ENCODE results near the gene TFCP2L1.

TFCP2L1 gene

DNA sequence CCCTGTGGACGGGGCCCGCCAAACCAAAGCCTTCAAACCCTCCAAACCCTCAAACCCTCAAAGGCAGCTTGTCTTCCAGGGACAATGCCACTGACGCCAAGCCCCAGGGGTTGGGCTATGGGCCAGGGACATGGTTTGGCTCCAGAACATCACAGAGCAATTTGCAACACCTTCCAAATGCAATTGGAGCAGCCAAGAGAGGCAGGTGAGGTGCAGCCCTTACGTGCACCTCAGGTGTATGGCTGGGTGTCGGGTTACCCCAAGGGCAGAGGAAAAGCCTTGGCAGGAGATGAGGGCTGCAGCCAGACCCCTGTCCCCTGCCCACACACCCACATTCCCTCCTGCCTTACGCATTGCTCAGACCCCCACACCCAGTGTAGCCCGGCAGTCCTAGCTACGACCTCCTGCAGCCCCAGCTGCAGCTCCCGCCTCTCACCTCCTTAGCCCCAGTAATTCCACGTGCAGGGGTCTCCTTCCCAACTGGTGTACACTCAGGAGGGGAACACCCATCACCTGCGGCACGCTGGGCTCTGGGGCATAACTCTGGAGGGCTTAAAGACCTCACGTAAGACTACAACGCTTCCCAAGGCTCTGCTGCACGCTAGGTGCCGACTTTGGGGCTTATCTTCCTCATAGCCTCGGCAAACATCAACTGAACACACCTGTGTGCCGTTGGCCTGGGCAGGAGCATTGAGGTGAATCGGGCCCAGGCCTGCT, 88.7 kb downstream of the TFCP2L1 start:
- H3K36me3 ChIP-seq: no peaks in the 10 kb centered on the region
- DNase-seq: no peak
- no peak overlapping the region for H3K4me3 ChIP-seq (ENCODE audit: low read depth, low read length)
- H3K27ac ChIP-seq: no peak overlapping the region
- no peaks in the 10 kb centered on the region for H3K9me3 ChIP-seq (ENCODE audit: severe bottlenecking)
- TF ChIP-seq, protein P1, sequence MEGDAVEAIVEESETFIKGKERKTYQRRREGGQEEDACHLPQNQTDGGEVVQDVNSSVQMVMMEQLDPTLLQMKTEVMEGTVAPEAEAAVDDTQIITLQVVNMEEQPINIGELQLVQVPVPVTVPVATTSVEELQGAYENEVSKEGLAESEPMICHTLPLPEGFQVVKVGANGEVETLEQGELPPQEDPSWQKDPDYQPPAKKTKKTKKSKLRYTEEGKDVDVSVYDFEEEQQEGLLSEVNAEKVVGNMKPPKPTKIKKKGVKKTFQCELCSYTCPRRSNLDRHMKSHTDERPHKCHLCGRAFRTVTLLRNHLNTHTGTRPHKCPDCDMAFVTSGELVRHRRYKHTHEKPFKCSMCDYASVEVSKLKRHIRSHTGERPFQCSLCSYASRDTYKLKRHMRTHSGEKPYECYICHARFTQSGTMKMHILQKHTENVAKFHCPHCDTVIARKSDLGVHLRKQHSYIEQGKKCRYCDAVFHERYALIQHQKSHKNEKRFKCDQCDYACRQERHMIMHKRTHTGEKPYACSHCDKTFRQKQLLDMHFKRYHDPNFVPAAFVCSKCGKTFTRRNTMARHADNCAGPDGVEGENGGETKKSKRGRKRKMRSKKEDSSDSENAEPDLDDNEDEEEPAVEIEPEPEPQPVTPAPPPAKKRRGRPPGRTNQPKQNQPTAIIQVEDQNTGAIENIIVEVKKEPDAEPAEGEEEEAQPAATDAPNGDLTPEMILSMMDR (IDR thresholded peaks at IDR 0.05; ENCODE audit: low read depth, low read length): no peak
- no peaks in the 10 kb centered on the region for H3K27me3 ChIP-seq (ENCODE audit: insufficient read depth, low read depth, severe bottlenecking)

DNA sequence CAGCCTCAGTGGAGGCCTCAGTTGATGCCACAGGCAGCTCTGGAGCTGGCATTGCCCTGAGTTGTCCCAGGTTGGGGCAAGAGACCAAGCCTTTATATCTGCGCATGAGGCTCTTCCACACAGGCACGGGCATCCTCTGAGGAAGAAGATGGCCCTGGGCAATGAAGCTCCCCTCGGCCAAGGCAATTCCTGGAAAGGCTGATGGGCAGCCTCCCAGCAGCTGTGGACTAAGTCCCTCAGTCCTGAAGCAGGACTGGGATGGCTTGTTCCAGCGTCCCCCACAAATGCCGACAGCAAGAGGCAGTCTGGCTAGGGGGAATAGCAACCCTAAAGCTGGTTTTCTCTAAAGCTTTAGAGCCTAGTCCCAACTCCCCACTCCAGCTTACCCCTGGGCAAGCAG, 90.0 kb downstream of the TFCP2L1 start:
- no peak for DNase-seq

DNA sequence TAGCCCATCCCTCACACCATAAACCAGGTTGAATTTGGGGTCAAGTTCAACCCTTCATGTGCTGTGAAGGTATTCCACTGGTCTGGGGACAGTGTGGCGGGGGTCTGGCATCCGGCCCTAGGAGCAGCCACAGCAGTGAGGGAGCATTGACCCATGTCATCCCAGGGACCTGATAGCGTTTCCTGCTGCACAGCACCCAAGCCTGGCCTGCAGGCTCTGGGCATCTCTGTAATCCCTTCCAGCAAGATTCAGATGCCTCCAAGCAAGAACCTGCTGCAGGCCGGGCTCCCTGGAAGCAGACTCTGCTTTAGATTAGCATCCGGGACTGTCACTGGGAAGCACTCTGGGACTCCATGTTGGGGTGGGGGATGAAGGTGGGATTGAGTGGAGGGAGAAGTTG, 90.4 kb downstream of the TFCP2L1 start:
- no peak overlapping the region for H3K27ac ChIP-seq

More for the DNA sequence above, 90.0 kb downstream of the TFCP2L1 start:
- TF ChIP-seq, protein P1 (IDR thresholded peaks at IDR 0.05; ENCODE audit: low read depth, low read length): no peak
- no peak overlapping the region for H3K27ac ChIP-seq
- no peaks in the 10 kb centered on the region for H3K27me3 ChIP-seq (ENCODE audit: insufficient read depth, low read depth, severe bottlenecking)
- no peak overlapping the region for H3K4me3 ChIP-seq (ENCODE audit: low read depth, low read length)
- H3K36me3 ChIP-seq: no peaks in the 10 kb centered on the region
- no peaks in the 10 kb centered on the region for H3K9me3 ChIP-seq (ENCODE audit: severe bottlenecking)

DNA sequence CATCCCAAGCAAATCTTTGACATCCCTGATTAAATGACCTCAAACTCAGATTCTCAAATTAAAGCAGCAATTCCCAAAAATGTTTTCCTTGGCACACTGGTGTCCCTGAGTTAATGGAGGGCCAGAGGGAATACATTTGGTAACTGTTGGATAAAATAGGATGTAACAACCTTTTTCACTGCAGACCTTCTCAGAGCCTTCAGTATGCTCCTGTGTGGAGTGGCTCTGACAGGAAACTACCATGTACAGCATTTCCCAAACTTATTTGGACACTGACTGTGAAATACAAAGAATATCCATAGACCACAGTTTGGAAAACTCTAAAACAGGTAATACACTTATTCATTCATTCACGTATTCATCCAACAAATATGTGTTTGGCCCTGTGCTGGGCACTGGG, 91.8 kb downstream of the TFCP2L1 start:
- no peaks in the 10 kb centered on the region for H3K36me3 ChIP-seq
- TF ChIP-seq, protein P1 (IDR thresholded peaks at IDR 0.05; ENCODE audit: low read depth, low read length): no peak
- H3K4me3 ChIP-seq (ENCODE audit: low read depth, low read length): no peak overlapping the region
- DNase-seq: no peak
- H3K27ac ChIP-seq: no peak overlapping the region
- H3K27me3 ChIP-seq (ENCODE audit: insufficient read depth, low read depth, severe bottlenecking): no peaks in the 10 kb centered on the region
- no peaks in the 10 kb centered on the region for H3K9me3 ChIP-seq (ENCODE audit: severe bottlenecking)

More for the DNA sequence above, 90.4 kb downstream of the TFCP2L1 start:
- H3K9me3 ChIP-seq (ENCODE audit: severe bottlenecking): no peaks in the 10 kb centered on the region
- no peak for DNase-seq
- H3K27me3 ChIP-seq (ENCODE audit: insufficient read depth, low read depth, severe bottlenecking): no peaks in the 10 kb centered on the region
- no peak overlapping the region for H3K4me3 ChIP-seq (ENCODE audit: low read depth, low read length)
- H3K36me3 ChIP-seq: no peaks in the 10 kb centered on the region
- TF ChIP-seq, protein P1 (IDR thresholded peaks at IDR 0.05; ENCODE audit: low read depth, low read length): no peak

DNA sequence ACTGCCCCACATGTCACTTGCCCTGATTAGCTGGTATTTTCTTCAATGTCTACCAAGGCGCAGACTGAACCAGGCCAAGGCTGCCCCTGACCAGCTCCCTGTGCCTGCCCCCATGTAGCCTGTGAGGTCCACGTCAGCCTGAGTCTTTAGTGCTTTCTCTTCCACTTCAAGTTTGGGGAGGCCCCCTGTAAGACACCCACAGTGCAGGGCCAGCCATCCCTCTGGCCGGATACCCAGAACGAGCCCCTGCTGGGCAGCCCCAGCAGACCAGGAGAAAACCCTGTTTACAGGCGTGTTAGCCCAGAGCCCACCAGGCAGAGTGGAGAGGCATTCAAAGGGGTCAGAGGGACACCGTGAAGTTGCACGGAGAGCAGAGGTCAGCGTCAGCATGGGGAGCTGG, 92.4 kb downstream of the TFCP2L1 start:
- Histone ChIP-seq H3K9me3 (ENCODE audit: severe bottlenecking) (no peaks in the 10 kb centered on the region), H3K36me3 (no peaks in the 10 kb centered on the region), H3K4me3 (ENCODE audit: low read depth, low read length) (no peak overlapping the region), H3K27me3 (ENCODE audit: insufficient read depth, low read depth, severe bottlenecking) (no peaks in the 10 kb centered on the region), H3K27ac (no peak overlapping the region)
- DNase-seq: no peak
- TF ChIP-seq, protein P1 (IDR thresholded peaks at IDR 0.05; ENCODE audit: low read depth, low read length): no peak
